22Rv1 (cell line): ENCODE data around the gene CHRFAM7A.
"Not testable (repeated sequence)": the region's sequence is repeated elsewhere in the genome, so short reads cannot be mapped to it uniquely, and the experiment has no call there.

Source experiments
- H3K27ac ChIP-seq: fragments of 450-650 bp; 2 replicates; pipeline ENCODE4 v1.5.1; 2017

CHRFAM7A gene

GRCh38 chr15:30315704-30316103 is 77.6 kb downstream of the CHRFAM7A start:
- H3K27ac ChIP-seq: not testable (repeated sequence)

GRCh38 chr15:30310575-30310974 is 82.8 kb downstream of the CHRFAM7A start:
- H3K27ac ChIP-seq: not testable (repeated sequence)
